Lower lobe of right lung (tissue), 2 donors: Measurements from ENCODE around the gene CYP24A1. TPM values are rescaled to one million over a fixed set of nuclear protein-coding genes. Genes with fewer than 3 reads are reported as not detected.
"Not testable (repeated sequence)": the region's sequence is repeated elsewhere in the genome, so short reads cannot be mapped to it uniquely, and the experiment has no call there.

Experiments used
- ATAC-seq, 2 donors: fragments of 200-7000 bp; cut with Tn5 transposase; one replicate each; pipeline ENCODE4 v1.9.1; 2020 to 2022; ENCODE audit warnings: mild to moderate bottlenecking in 2 of 2, moderate library complexity in 2 of 2
- DNase-seq: peaks from one replicate; pipeline ENCODE4 v3.0.0-alpha.2; 2020
- H3K27ac ChIP-seq: fragments of 200-600 bp; one replicate; pipeline ENCODE4 v1.8.0; 2022
- H3K27me3 ChIP-seq: fragments of 200-600 bp; one replicate; pipeline ENCODE4 v1.8.0; 2022; ENCODE audit warnings: low read depth
- H3K36me3 ChIP-seq: fragments of 200-600 bp; one replicate; pipeline ENCODE4 v1.8.0; 2022; ENCODE audit warnings: mild to moderate bottlenecking
- H3K4me1 ChIP-seq: fragments of 200-600 bp; one replicate; pipeline ENCODE4 v1.8.0; 2022
- H3K4me3 ChIP-seq: fragments of 200-600 bp; one replicate; pipeline ENCODE4 v1.8.0; 2022; ENCODE audit warnings: mild to moderate bottlenecking
- H3K9me3 ChIP-seq: fragments of 200-600 bp; one replicate; pipeline ENCODE4 v1.8.0; 2022
- intact Hi-C: fragments of 100-400 bp; cut with DNase I; formaldehyde crosslinking; loops from one replicate; pipeline ENCODE4 v1.11.0; 2022
- total RNA-seq: library from RNA; stranded (reverse); fragmentation: NEBNext Ultra II Directional; extraction: Animal tissue kit (Norgen Biotek cat#: 25700); gene quantifications from one replicate; pipeline ENCODE4 v1.2.1, GENCODE V29; 2021
- TF ChIP-seq, protein P1 (sequence below): fragments of 200-600 bp; IDR thresholded peaks from one replicate; pipeline ENCODE4 v1.8.0; 2022; ENCODE audit warnings: antibody characterized with exemption, mild to moderate bottlenecking
- donor health status: DM: no; HTN: yes; CAD: no; lungs with severe emphysema.

Gene CYP24A1
- total RNA-seq, 1 donor from 2014 or later, result 0.21 TPM

- Histone ChIP-seq H3K4me3 (no peak overlapping the region), H3K27ac (no peak overlapping the region), H3K27me3 (no peaks in the 10 kb centered on the region), H3K9me3 (no peaks in the 10 kb centered on the region), H3K36me3 (no peaks in the 10 kb centered on the region), H3K4me1 (peaks cover 16% of the 10 kb centered on the region)
- intact Hi-C loops, result no loop called here
- TF ChIP-seq, protein P1, sequence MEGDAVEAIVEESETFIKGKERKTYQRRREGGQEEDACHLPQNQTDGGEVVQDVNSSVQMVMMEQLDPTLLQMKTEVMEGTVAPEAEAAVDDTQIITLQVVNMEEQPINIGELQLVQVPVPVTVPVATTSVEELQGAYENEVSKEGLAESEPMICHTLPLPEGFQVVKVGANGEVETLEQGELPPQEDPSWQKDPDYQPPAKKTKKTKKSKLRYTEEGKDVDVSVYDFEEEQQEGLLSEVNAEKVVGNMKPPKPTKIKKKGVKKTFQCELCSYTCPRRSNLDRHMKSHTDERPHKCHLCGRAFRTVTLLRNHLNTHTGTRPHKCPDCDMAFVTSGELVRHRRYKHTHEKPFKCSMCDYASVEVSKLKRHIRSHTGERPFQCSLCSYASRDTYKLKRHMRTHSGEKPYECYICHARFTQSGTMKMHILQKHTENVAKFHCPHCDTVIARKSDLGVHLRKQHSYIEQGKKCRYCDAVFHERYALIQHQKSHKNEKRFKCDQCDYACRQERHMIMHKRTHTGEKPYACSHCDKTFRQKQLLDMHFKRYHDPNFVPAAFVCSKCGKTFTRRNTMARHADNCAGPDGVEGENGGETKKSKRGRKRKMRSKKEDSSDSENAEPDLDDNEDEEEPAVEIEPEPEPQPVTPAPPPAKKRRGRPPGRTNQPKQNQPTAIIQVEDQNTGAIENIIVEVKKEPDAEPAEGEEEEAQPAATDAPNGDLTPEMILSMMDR, result no peak
- ATAC-seq (no peak), DNase-seq (no peak)
Measured at GRCh38 chr20:54134445-54135220, 39.2 kb downstream of the CYP24A1 start.

GRCh38 chr20:54133434-54134427 lies 40.1 kb downstream of the CYP24A1 start:
- no peak for DNase-seq
- H3K27ac ChIP-seq, result peak overlapping the region; percentile 28
- H3K36me3 ChIP-seq, result no peaks in the 10 kb centered on the region
- TF ChIP-seq, protein P1, result no peak
- peaks cover 16% of the 10 kb centered on the region for H3K4me1 ChIP-seq
- no peaks in the 10 kb centered on the region for H3K9me3 ChIP-seq
- no peaks in the 10 kb centered on the region for H3K27me3 ChIP-seq
- no peak overlapping the region for H3K4me3 ChIP-seq
- ATAC-seq, result peak; percentile 44 to 50
- intact Hi-C loops, result no loop called here

DNA sequence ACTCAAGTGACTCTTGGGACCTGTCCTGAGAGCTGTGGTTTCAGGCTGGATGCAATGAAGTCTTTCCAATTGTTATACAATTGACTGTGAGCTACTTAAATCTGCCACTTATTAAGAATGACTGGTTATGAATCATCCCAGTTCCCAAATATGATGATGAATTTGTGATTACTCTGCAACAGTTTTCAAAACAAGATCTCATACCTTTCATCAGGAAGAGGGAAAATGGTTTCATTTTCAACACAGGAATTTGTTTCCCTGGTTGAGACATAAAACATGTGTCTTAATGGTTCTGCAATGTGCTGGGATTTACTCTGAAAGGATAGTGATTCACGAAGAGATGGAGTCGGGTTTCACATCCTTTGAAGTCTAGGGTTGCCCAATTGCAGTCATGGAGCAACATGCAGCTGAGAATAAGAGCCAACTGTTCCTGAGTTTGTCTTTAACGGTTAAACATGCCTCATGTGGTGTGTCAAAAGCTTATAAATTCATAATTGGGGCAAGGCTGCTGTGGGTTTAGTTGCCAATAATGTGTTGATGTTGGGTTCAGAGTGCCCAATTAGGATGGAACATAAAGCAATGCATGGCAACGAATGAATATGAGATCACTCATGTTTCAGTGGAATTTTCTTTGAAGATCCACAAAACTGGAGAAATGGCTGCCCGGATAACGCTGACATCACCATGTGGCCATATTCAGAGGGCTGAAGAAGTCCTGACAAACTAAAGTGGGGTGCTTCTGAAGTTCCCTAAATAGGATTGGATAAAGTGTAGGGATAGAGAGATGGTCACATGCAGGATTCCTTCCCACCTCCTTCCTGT lies 41.0 kb downstream of the CYP24A1 start:
- DNase-seq, result no peak
- H3K4me1 ChIP-seq, result peaks cover 16% of the 10 kb centered on the region
- H3K9me3 ChIP-seq, result no peaks in the 10 kb centered on the region
- H3K4me3 ChIP-seq, result no peak overlapping the region
- H3K27me3 ChIP-seq, result no peaks in the 10 kb centered on the region
- intact Hi-C loops, result no loop called here
- H3K36me3 ChIP-seq, result no peaks in the 10 kb centered on the region
- peak; percentile 83 to 91 for ATAC-seq
- peak overlapping the region; percentile 28 for H3K27ac ChIP-seq
- TF ChIP-seq, protein P1, result no peak

- no peak for ATAC-seq
- TF ChIP-seq, protein P1, result no peak
- no peaks in the 10 kb centered on the region for H3K27me3 ChIP-seq
- H3K27ac ChIP-seq, result peak overlapping the region; percentile 31
- H3K4me1 ChIP-seq, result peaks cover 16% of the 10 kb centered on the region
- no peaks in the 10 kb centered on the region for H3K36me3 ChIP-seq
- intact Hi-C loops, result no loop called here
- no peak for DNase-seq
- H3K9me3 ChIP-seq, result no peaks in the 10 kb centered on the region
- H3K4me3 ChIP-seq, result no peak overlapping the region
Measured at GRCh38 chr20:54131675-54132611, 41.8 kb downstream of the CYP24A1 start.

DNA sequence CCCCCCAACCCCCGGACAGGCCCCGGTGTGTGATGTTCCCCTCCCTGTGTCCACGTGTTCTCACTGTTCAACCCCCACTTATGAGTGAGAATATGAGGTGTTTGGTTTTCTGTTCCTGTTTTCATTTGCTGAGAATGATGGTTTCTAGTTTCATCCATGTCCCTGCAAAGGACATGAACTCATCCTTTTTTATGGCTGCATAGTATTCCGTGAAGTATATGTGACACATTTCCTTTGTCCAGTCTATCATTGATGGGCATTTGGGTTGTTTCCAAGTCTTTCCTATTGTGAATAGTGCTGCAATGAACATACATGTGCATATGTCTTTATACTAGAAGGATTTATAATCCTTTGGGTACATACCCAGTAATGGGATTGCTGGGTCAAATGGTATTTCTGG lies 42.7 kb downstream of the CYP24A1 start:
- H3K27me3 ChIP-seq, ATAC-seq, H3K4me3 ChIP-seq, H3K27ac ChIP-seq, DNase-seq, intact Hi-C loops, H3K9me3 ChIP-seq, H3K36me3 ChIP-seq: not testable (repeated sequence)
- H3K4me1 ChIP-seq, result peaks cover 16% of the 10 kb centered on the region
